Tongue (tissue), 3 donors: ENCODE results near the gene KRTAP1-4. TPM values are rescaled to one million over a fixed set of nuclear protein-coding genes. Genes with fewer than 3 reads are reported as not detected.

ENCODE experiments used
- DNase-seq: peaks from one replicate; pipeline ENCODE4 v3.0.0-alpha.2; 2015
- small RNA-seq: library from RNA; depleted of rRNA; stranded (forward); fragments of <200 nt; gene quantifications from one replicate; pipeline ENCODE3, GENCODE V24; 2014; ENCODE audit warnings: low replicate concordance
- total RNA-seq: library from RNA; depleted of rRNA; stranded (reverse); fragments of >200 nt; gene quantifications from one replicate; pipeline ENCODE4 v1.2.3, GENCODE V29; 2014

Gene KRTAP1-4
- total RNA-seq, 1 donor from 2014 or later, result not detected

DNA sequence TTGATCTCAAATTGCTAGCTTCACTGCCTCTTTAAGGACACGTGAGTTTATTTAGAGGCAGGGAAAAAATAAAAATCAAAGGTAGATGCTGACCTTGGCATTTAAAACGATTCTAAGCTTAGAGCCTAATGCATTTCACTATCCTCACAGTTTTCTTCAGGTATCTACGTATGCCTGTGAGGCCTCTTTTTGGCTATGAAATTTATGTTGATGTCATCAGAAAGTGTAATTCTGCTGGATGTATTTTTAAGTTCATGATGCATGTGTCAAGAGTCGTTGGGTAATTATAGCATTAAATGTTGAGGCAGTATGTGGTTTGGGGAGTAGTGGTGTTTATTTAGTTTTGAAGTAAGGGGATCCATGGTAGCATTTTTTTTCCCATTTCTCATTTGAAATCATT, 26.1 kb downstream of the KRTAP1-4 start:
- no peak for DNase-seq

DNA sequence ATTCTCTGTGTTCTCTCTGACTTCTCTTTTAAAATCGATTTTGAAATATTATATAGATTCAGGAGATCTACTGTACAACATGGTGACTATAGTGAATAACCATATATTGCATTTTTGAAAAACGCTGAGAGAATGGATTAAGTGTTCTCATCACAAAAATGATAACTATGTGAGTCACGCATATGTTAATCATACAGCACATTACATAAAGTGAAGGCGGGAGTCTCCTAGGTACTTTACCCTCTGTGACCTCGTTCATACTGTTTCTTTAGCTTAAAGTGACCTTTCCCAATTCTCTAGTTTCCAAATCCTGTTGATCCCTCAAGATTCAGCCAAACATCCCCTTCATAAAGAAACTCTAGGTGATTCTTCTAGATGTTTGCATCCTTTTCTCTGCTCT, 27.2 kb downstream of the KRTAP1-4 start:
- DNase-seq, result no peak

GRCh38 chr17:41001795-41002194, 28.2 kb downstream of the KRTAP1-4 start:
- no peak for DNase-seq

GRCh38 chr17:40999563-40999962, 30.4 kb downstream of the KRTAP1-4 start, which contains the start of gene KRTAP3-2:
KRTAP3-2 (minus strand) TSS chr17:40999906; CDS start chr17:40999853, 53 bp downstream.
- peak; percentile 56 for DNase-seq

DNA sequence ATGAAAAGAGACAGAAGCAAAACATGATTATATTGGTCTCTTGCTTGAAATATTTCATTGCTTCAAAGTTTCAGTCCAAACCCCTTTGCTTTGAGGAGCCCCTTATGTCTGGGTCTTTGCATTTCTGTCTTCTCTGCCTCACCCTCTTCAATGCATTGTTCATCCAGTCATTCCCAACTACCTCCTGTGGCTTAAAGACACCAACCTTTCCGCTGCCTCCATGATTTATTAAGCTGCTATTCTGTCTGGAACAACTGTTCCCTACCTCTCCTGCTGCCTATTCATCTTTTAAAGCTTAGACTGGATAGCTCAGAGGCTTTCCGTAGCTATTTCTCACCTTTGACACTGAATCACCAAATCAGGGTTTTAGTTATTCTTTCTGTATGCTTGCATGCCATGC, 32.6 kb downstream of the KRTAP1-4 start:
- no peak for DNase-seq

DNA sequence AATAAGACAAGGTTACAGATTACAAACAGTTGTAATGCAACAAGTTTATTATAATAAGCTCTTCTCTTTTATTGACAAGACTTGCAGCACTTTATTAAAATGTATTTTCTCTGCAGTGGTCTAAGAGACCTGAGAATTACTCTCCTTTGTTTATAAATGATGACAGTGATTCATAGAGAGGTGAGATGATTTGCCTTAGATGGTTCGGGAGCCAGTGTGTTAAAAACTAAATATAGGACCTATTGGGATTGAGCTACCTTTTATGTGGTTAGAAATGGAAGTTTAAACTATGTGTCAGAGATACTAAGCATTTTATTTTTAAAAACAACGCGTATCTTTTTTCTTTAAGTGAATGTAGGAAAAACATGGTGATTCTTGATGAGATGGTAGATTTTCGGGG, 33.2 kb downstream of the KRTAP1-4 start:
- no peak for DNase-seq

GRCh38 chr17:40995116-40995515, 34.9 kb downstream of the KRTAP1-4 start:
- DNase-seq, result no peak

GRCh38 chr17:40993839-40994238, 36.2 kb downstream of the KRTAP1-4 start, which contains the start of gene KRTAP3-3:
KRTAP3-3 (minus strand) TSS chr17:40994164; CDS start chr17:40994097, 67 bp downstream.
- DNase-seq, result peak; percentile 54

DNA sequence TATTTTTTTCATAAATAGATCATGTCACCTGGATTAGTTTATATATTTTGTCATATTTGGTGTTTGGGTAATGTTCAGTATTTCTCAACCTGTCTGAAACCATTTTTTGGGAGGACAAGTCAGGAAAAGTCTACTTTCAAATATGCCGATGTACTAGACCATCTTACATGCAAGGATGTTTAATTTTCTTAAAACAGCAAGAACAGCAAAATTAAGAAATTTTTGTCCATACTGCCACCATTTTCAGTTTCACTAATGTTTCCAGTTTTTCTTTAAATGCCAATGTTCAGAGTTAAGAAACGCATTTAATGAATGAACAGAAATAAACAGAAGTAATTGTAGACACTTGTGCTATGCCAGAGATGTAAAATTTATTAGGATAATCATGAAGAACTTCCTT, 36.9 kb downstream of the KRTAP1-4 start:
- DNase-seq, result no peak

DNA sequence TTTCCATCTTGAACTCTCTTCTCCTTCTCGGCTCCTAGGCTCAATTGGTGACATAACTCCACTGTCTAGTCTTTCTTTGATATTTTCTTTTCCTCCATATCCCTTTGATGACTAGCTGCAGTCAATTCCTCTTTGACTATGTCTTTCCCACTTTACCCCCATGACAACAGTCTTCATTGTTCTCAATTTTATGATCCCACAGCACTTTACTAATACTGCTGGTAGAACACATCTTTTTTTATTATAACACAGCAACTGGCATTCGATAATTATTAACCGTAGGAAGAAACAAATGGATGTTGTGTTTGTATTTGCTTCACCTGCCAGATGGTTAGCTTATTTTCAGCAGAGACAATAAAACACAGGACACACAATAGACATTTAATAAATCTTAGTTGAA, 37.3 kb downstream of the KRTAP1-4 start:
- no peak for DNase-seq

GRCh38 chr17:40986920-40987319, 43.1 kb downstream of the KRTAP1-4 start:
- DNase-seq, result peak; percentile 53

DNA sequence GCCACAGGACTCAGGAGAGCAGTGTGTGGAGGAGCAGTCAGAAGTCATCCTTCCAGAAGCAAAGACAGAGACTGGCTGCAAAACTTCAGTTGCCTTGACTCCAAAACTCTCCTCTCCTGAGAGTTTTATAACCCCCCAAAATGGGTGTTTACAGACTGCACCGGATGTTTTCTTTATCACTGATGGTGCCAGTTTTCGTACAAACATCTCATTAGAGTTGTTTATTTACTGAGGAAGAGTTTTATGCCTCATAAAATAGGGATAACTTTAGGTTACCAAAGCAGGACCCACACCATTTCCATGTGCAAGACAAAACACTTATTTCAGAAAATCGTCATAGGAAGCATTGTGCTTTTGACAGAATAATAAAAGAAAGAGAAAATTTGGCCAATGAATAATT, 45.8 kb downstream of the KRTAP1-4 start, which contains the start of gene KRT40:
KRT40 (minus strand) TSS at position 101 of the 400 bp plus-strand sequence; CDS start at position 48, 53 bp downstream.
- no peak for DNase-seq

GRCh38 chr17:40981115-40981514, 48.9 kb downstream of the KRTAP1-4 start:
- no peak for DNase-seq

- peak; percentile 92 for DNase-seq
Measured at GRCh38 chr17:40980596-40980995, 49.4 kb downstream of the KRTAP1-4 start.

- DNase-seq, result no peak
Measured at GRCh38 chr17:40980117-40980516, 49.9 kb downstream of the KRTAP1-4 start.

Small RNA genes lying within 50 kb of the gene (small RNA-seq; reads per million reads assigned to genes)
- not detected for gene KRTAP3-4P

Other genes starting within 250 kb of the KRTAP1-4 start
- not detected for gene KRT27, start 247.6 kb downstream of the KRTAP1-4 start, total RNA-seq
- not detected for gene KRT28, start 230.2 kb downstream of the KRTAP1-4 start, total RNA-seq
- gene KRT10, start 207.6 kb downstream of the KRTAP1-4 start, total RNA-seq, result 13.6 TPM
- gene KRT12, start 163.0 kb downstream of the KRTAP1-4 start, total RNA-seq, result not detected
- gene KRT20, start 145.0 kb downstream of the KRTAP1-4 start, total RNA-seq, result 0.51 TPM
- 26.3 TPM for gene KRT23, start 92.5 kb downstream of the KRTAP1-4 start, total RNA-seq
- gene KRT39, start 63.2 kb downstream of the KRTAP1-4 start, total RNA-seq, result 1.8 TPM
- 7.7 TPM for gene KRT40, start 45.9 kb downstream of the KRTAP1-4 start, total RNA-seq
- gene KRTAP3-3, start 36.0 kb downstream of the KRTAP1-4 start, total RNA-seq, result not detected
- not detected for gene KRTAP3-2, start 30.3 kb downstream of the KRTAP1-4 start, total RNA-seq
- not detected for gene KRTAP3-1, start 21.1 kb downstream of the KRTAP1-4 start, total RNA-seq
- gene KRTAP1-5, start 3.0 kb downstream of the KRTAP1-4 start, total RNA-seq, result not detected
- not detected for gene KRTAP1-3, start 4.7 kb upstream of the KRTAP1-4 start, total RNA-seq
- gene KRTAP1-1, start 11.3 kb upstream of the KRTAP1-4 start, total RNA-seq, result not detected
- not detected for gene KRTAP2-1, start 17.1 kb upstream of the KRTAP1-4 start, total RNA-seq
- not detected for gene KRTAP2-2, start 25.0 kb upstream of the KRTAP1-4 start, total RNA-seq
- not detected for gene KRTAP2-3, start 29.9 kb upstream of the KRTAP1-4 start, total RNA-seq
- not detected for gene KRTAP2-4, start 35.7 kb upstream of the KRTAP1-4 start, total RNA-seq
- not detected for gene KRTAP4-7, start 54.0 kb upstream of the KRTAP1-4 start, total RNA-seq
- not detected for gene KRTAP4-8, start 67.9 kb upstream of the KRTAP1-4 start, total RNA-seq
- gene KRTAP4-16, start 72.0 kb upstream of the KRTAP1-4 start, total RNA-seq, result not detected
- not detected for gene KRTAP4-9, start 75.2 kb upstream of the KRTAP1-4 start, total RNA-seq
- gene KRTAP4-11, start 88.2 kb upstream of the KRTAP1-4 start, total RNA-seq, result not detected
- not detected for gene KRTAP4-12, start 94.0 kb upstream of the KRTAP1-4 start, total RNA-seq
- gene KRTAP4-6, start 110.3 kb upstream of the KRTAP1-4 start, total RNA-seq, result not detected
- not detected for gene KRTAP4-5, start 119.6 kb upstream of the KRTAP1-4 start, total RNA-seq
- not detected for gene KRTAP4-4, start 130.6 kb upstream of the KRTAP1-4 start, total RNA-seq
- not detected for gene KRTAP4-3, start 138.0 kb upstream of the KRTAP1-4 start, total RNA-seq
- gene KRTAP4-2, start 148.0 kb upstream of the KRTAP1-4 start, total RNA-seq, result not detected
- not detected for gene KRTAP4-1, start 154.7 kb upstream of the KRTAP1-4 start, total RNA-seq
- not detected for gene KRTAP9-1, start 159.7 kb upstream of the KRTAP1-4 start, total RNA-seq
- gene KRTAP9-2, start 196.5 kb upstream of the KRTAP1-4 start, total RNA-seq, result not detected
- not detected for gene KRTAP9-3, start 202.3 kb upstream of the KRTAP1-4 start, total RNA-seq
- gene KRTAP9-8, start 207.8 kb upstream of the KRTAP1-4 start, total RNA-seq, result not detected
- gene KRTAP9-4, start 219.5 kb upstream of the KRTAP1-4 start, total RNA-seq, result not detected
- not detected for gene KRTAP9-9, start 225.2 kb upstream of the KRTAP1-4 start, total RNA-seq
- not detected for gene KRTAP9-6, start 235.2 kb upstream of the KRTAP1-4 start, total RNA-seq
- gene KRTAP9-7, start 245.5 kb upstream of the KRTAP1-4 start, total RNA-seq, result not detected